Breast epithelium (tissue), 4 donors: ENCODE data around the gene PSME4. TPM values are rescaled to one million over a fixed set of nuclear protein-coding genes. Genes with fewer than 3 reads are reported as not detected.

Source experiments
- DNase-seq, 2 donors: peaks; one replicate each; pipeline ENCODE4 v3.0.0-alpha.2; 2019; ENCODE audit warnings: low spot score in 2 of 2
- H3K27ac ChIP-seq, 2 donors: fragments of 200-600 bp; sonication (generic) in 1 of 2; one replicate each; pipeline ENCODE4 v1.5.1; 2016 to 2019; ENCODE audit warnings: mild to moderate bottlenecking in 1 of 2
- H3K27me3 ChIP-seq, 2 donors: fragments of 200-600 bp; sonication (generic) in 1 of 2; one replicate each; pipeline versions ENCODE4 v1.5.1 to v1.6.0; 2017 to 2019; ENCODE audit warnings: control low read depth in 1 of 2, mild to moderate bottlenecking in 1 of 2
- H3K36me3 ChIP-seq: fragments of 200-600 bp; one replicate; pipeline ENCODE4 v1.5.1; 2019
- H3K4me1 ChIP-seq, 2 donors: fragments of 200-600 bp; sonication (generic); one replicate each; pipeline ENCODE4 v1.5.1; 2016 to 2019; ENCODE audit warnings: control low read depth in 1 of 2
- H3K4me3 ChIP-seq, 3 donors: fragments of 200-600 bp; sonication (generic); 1 replicate in 2 of 3; 2 replicates in 1 of 3; pipeline ENCODE4 v1.5.1; 2016 to 2019; ENCODE audit warnings: mild to moderate bottlenecking in 3 of 3, moderate library complexity in 2 of 3
- H3K9me3 ChIP-seq, 2 donors: fragments of 200-600 bp; sonication (generic) in 1 of 2; one replicate each; pipeline ENCODE4 v1.5.1; 2016 to 2019; ENCODE audit warnings: control low read depth in 1 of 2
- POLR2A ChIP-seq: fragments of 450-650 bp; IDR thresholded peaks from one replicate; pipeline ENCODE4 v1.6.1; 2016; ENCODE audit warnings: antibody characterized with exemption, mild to moderate bottlenecking, moderate library complexity
- POLR2AphosphoS5 ChIP-seq, 3 donors: sonication (generic); formaldehyde crosslinking; IDR thresholded peaks; one replicate each; pipeline ENCODE4 v1.6.1; 2017; ENCODE audit warnings: antibody characterized with exemption in 3 of 3
- intact Hi-C: fragments of 100-400 bp; cut with DNase I; formaldehyde crosslinking; loops from one replicate; pipeline ENCODE4 v1.15.1; 2023; ENCODE audit warnings: low total_unique reads
- total RNA-seq, 3 donors: library from RNA; depleted of rRNA; stranded (reverse); fragments of >200 nt; gene quantifications; one replicate each; pipeline ENCODE4 v1.1.0, GENCODE V29; 2016
- TF ChIP-seq, protein P1 (sequence below), 3 donors: fragments of 450-650 bp; IDR thresholded peaks; one replicate each; pipeline ENCODE4 v1.5.1; 2016 to 2017; ENCODE audit warnings: antibody characterized with exemption in 3 of 3, mild to moderate bottlenecking in 3 of 3, moderate library complexity in 3 of 3

The PSME4 gene
- total RNA-seq, 3 donors from 2014 or later = 45.3 to 176 (median 75.1) TPM

DNA sequence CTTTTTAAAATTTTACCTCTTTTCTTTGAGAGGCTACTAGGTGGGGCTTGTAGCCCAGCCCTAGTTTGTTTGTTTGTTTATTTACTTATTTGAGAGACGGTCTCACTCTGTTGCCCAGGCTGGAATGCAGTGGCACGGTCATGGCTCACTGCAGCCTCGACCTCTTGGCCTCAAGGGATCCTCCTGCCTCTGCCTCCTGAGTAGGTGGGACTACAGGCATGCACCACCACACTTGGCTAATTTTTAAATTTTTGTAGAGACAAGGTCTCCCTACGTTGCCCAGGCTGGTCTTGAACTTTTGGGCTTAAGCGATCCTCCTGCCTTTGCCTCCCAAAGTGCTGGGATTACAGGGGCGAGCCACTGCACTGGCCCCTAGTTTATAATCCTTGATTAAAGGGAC is 149.0 kb downstream of the PSME4 start:
- Histone ChIP-seq H3K36me3 (peaks cover 7% of the 10 kb centered on the region), H3K9me3 (no peaks in the 10 kb centered on the region), H3K4me3 (no peak overlapping the region), H3K4me1 (no peaks in the 10 kb centered on the region), H3K27ac (no peak overlapping the region), H3K27me3 (no peaks in the 10 kb centered on the region)
- TF ChIP-seq POLR2A (no peak), POLR2AphosphoS5 (IDR thresholded peaks at IDR 0.05) (no peak)
- TF ChIP-seq, protein P1, sequence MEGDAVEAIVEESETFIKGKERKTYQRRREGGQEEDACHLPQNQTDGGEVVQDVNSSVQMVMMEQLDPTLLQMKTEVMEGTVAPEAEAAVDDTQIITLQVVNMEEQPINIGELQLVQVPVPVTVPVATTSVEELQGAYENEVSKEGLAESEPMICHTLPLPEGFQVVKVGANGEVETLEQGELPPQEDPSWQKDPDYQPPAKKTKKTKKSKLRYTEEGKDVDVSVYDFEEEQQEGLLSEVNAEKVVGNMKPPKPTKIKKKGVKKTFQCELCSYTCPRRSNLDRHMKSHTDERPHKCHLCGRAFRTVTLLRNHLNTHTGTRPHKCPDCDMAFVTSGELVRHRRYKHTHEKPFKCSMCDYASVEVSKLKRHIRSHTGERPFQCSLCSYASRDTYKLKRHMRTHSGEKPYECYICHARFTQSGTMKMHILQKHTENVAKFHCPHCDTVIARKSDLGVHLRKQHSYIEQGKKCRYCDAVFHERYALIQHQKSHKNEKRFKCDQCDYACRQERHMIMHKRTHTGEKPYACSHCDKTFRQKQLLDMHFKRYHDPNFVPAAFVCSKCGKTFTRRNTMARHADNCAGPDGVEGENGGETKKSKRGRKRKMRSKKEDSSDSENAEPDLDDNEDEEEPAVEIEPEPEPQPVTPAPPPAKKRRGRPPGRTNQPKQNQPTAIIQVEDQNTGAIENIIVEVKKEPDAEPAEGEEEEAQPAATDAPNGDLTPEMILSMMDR (IDR thresholded peaks at IDR 0.05) = no peak
- DNase-seq = no peak
- intact Hi-C loops = no loop called here

DNA sequence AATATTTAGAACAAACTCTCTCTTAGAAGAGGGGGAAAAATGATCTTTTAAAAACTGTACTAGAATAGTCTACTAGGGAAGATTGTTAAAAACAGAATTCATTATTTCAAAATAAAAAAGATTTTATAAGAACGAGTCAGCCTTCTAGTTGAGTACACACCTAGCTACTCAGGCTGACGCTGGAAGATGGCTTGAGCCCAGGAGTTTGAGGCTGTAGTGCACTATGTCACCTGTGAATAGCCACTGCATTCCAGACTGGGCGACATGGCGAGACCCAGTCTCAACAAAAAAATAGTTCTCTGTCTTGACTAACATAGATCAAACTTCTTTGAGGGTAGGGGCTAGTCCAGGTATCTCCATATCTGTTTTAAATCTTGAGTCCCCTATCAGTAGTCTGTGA is 150.1 kb downstream of the PSME4 start:
- Histone ChIP-seq H3K27me3 (no peaks in the 10 kb centered on the region), H3K4me1 (no peaks in the 10 kb centered on the region), H3K36me3 (peaks cover 7% of the 10 kb centered on the region), H3K9me3 (no peaks in the 10 kb centered on the region), H3K27ac (no peak overlapping the region), H3K4me3 (no peak overlapping the region)
- intact Hi-C loops = no loop called here
- DNase-seq = no peak
- TF ChIP-seq POLR2A (no peak), POLR2AphosphoS5 (IDR thresholded peaks at IDR 0.05) (no peak)
- TF ChIP-seq, protein P1 (IDR thresholded peaks at IDR 0.05) = no peak

DNA sequence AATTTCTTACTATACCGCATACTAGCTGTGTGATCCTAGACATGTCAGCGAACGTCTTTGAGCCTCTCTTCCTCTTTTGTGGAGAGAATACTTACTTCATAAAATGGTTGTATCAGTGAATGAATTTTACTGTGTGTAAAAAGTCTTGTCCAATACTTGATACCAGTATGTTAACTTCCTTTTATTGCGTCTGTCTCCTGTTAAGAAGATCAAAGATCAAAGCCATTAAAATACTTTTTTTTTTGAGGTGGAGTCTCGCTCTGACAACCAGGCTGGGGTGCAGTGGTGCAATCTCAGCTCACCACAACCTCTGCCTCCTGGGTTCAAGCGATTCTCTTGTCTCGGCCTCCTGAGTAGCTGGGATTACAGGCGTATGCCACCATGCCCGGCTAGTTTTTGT is 150.7 kb downstream of the PSME4 start:
- Histone ChIP-seq H3K36me3 (peaks cover 7% of the 10 kb centered on the region), H3K9me3 (no peaks in the 10 kb centered on the region), H3K27me3 (no peaks in the 10 kb centered on the region), H3K4me1 (no peaks in the 10 kb centered on the region), H3K4me3 (no peak overlapping the region), H3K27ac (no peak overlapping the region)
- no peak for DNase-seq
- intact Hi-C loops = no loop called here
- TF ChIP-seq, protein P1 (IDR thresholded peaks at IDR 0.05) = no peak
- TF ChIP-seq POLR2A = no peak
- TF ChIP-seq POLR2AphosphoS5 (IDR thresholded peaks at IDR 0.05) = no peak

DNA sequence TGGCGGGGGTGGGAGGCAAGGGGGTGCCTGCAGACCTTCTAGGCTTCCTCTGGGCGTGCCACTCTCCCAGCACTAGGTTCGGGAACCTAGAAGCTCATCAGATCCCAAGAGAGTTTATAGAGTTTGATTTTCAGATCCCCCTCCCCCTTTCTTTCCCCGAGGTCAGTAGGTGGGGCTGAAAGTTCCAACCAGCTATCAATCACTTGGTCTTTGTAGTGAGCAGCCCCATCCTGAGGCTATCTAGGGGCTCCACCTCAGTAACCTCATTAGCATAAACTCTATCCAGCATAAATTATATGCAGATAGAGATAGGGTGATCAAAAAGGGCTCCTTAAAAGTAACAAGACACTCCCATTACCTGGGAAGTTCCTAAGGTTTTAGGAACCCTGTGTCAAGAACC is 151.2 kb downstream of the PSME4 start:
- no peak overlapping the region for H3K4me3 ChIP-seq
- H3K9me3 ChIP-seq = no peaks in the 10 kb centered on the region
- H3K27ac ChIP-seq = no peak overlapping the region
- no peak for TF ChIP-seq POLR2A
- TF ChIP-seq POLR2AphosphoS5 (IDR thresholded peaks at IDR 0.05) = no peak
- TF ChIP-seq, protein P1 (IDR thresholded peaks at IDR 0.05) = no peak
- no peaks in the 10 kb centered on the region for H3K27me3 ChIP-seq
- H3K4me1 ChIP-seq = no peaks in the 10 kb centered on the region
- DNase-seq = no peak
- H3K36me3 ChIP-seq = peaks cover 7% of the 10 kb centered on the region
- intact Hi-C loops = no loop called here

DNA sequence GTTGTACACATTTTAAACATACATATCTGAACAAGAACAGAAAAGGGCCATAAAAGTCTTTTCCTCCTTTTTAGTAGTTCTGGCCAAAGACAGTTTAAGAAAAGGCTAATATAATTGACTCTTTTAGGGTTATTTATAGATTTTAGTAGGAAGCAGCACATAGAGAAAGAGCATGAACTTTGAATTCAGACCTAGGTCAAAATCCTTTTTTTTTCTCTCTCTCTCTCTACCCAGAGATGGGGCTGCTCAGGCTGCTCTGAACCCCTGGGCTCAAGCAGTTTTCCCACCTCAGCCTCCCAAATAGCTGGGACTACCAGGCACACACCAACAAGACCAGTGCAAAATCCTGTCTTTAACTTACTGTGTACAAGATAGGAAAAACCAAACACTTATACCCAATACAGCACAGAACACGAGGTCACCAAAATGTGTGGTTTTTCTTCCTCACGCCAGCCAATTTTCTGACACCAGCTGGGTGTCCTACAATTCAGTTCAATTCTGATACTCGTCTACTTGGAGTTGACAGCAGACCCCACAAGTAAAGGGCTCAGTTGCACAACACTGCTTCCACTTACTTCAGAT is 151.8 kb downstream of the PSME4 start:
- H3K27me3 ChIP-seq = no peaks in the 10 kb centered on the region
- TF ChIP-seq, protein P1 (IDR thresholded peaks at IDR 0.05) = no peak
- TF ChIP-seq POLR2A = no peak
- no peak for TF ChIP-seq POLR2AphosphoS5 (IDR thresholded peaks at IDR 0.05)
- no peaks in the 10 kb centered on the region for H3K4me1 ChIP-seq
- H3K27ac ChIP-seq = no peak overlapping the region
- intact Hi-C loops = no loop called here
- peaks cover 12% of the 10 kb centered on the region for H3K36me3 ChIP-seq
- no peaks in the 10 kb centered on the region for H3K9me3 ChIP-seq
- no peak for DNase-seq
- no peak overlapping the region for H3K4me3 ChIP-seq

Other genes with a start within 250 kb of the PSME4 start
- 1 to 10 TPM; 1.2 to 5.1 (median 2.0) TPM for gene CHAC2, start 203.2 kb downstream of the PSME4 start, total RNA-seq
- 10 to 100 TPM; 22.0 to 37.9 (median 22.7) TPM for gene ASB3, start 184.0 kb downstream of the PSME4 start, total RNA-seq
- 100 to 1,000 TPM in 1 of 3 donors, 10 to 100 TPM in 2; 82.9 to 114 (median 87.1) TPM for gene ERLEC1, start 183.9 kb downstream of the PSME4 start, total RNA-seq
- gene GPR75, start 111.0 kb downstream of the PSME4 start, total RNA-seq = 10 to 100 TPM in 1 of 3 donors, 1 to 10 TPM in 2; 3.2 to 11.3 (median 4.9) TPM
- gene ACYP2, start 144.6 kb upstream of the PSME4 start, total RNA-seq = 10 to 100 TPM; 19.3 to 39.2 (median 27.8) TPM